Keratinocyte (primary cell): ENCODE data around the gene SLC19A1. TPM values are rescaled to one million over a fixed set of nuclear protein-coding genes. Genes with fewer than 3 reads are reported as not detected.

Experiments
- DNase-seq: peaks from one replicate; pipeline ENCODE4 v3.0.0-alpha.2; 2011; ENCODE audit warnings: low read depth, missing footprints, low spot score
- FAIRE-seq: peaks from 2 replicates; lab custom pipeline; 2011; peaks lifted over from hg19 to GRCh38; lab: Jason Lieb, UNC
- H2AFZ ChIP-seq: 2 replicates; pipeline ENCODE4 v1.6.0; 2012; ENCODE audit warnings: low read length, control low read depth, inconsistent platforms; ENCODE audit not compliant: control insufficient read depth
- H3K27ac ChIP-seq: 2 replicates; pipeline ENCODE4 v1.5.1; 2011; ENCODE audit warnings: low read length; ENCODE audit not compliant: control insufficient read depth, insufficient read depth
- H3K27me3 ChIP-seq: 3 replicates; pipeline ENCODE4 v1.6.0; 2011; ENCODE audit warnings: low read length; ENCODE audit not compliant: control insufficient read depth, insufficient read depth; ENCODE audit errors: extremely low read depth
- H3K36me3 ChIP-seq, 2 experiments: 2 replicates in 1 of 2; 3 replicates in 1 of 2; pipeline ENCODE4 v1.5.1; 2011; ENCODE audit warnings: low read length in 2 of 2, mild to moderate bottlenecking in 1 of 2; ENCODE audit not compliant: control insufficient read depth in 2 of 2, insufficient read depth in 2 of 2; ENCODE audit errors: extremely low read depth in 1 of 2
- H3K4me1 ChIP-seq: 3 replicates; pipeline ENCODE4 v1.5.1; 2011; ENCODE audit warnings: low read length; ENCODE audit not compliant: control insufficient read depth, insufficient read depth; ENCODE audit errors: extremely low read depth
- H3K4me2 ChIP-seq: 3 replicates; pipeline ENCODE4 v1.6.0; 2011; ENCODE audit warnings: low read depth, low read length; ENCODE audit not compliant: control insufficient read depth, insufficient read depth; ENCODE audit errors: extremely low read depth
- H3K4me3 ChIP-seq, 3 experiments: fragments of 200-600 bp in 1 of 3; sonication (generic) in 1 of 3; 2 replicates in 2 of 3; 3 replicates in 1 of 3; pipeline ENCODE4 v1.5.1; 2011 to 2016; ENCODE audit warnings: low read length in 3 of 3, mild to moderate bottlenecking in 3 of 3, control low read depth in 2 of 3, inconsistent platforms in 1 of 3, low read depth in 1 of 3, mixed read lengths in 1 of 3, mixed run types in 1 of 3, moderate library complexity in 1 of 3; ENCODE audit not compliant: control insufficient read depth in 2 of 3, insufficient read depth in 2 of 3; ENCODE audit errors: extremely low read depth in 1 of 3
- H3K79me2 ChIP-seq: 2 replicates; pipeline ENCODE4 v1.6.0; 2012; ENCODE audit warnings: low read length; ENCODE audit not compliant: control insufficient read depth, insufficient read depth
- H3K9ac ChIP-seq: 3 replicates; pipeline ENCODE4 v1.6.0; 2011; ENCODE audit warnings: low read length; ENCODE audit not compliant: control insufficient read depth, insufficient read depth; ENCODE audit errors: extremely low read depth
- H3K9me1 ChIP-seq: 3 replicates; pipeline ENCODE4 v1.6.0; 2011; ENCODE audit warnings: low read length; ENCODE audit not compliant: control insufficient read depth, insufficient read depth; ENCODE audit errors: extremely low read depth
- H3K9me3 ChIP-seq: 2 replicates; pipeline ENCODE4 v1.5.1; 2012; ENCODE audit warnings: low read depth, low read length; ENCODE audit not compliant: control insufficient read depth
- H4K20me1 ChIP-seq: 3 replicates; pipeline ENCODE4 v1.6.0; 2011; ENCODE audit warnings: low read length; ENCODE audit not compliant: control insufficient read depth, insufficient read depth; ENCODE audit errors: extremely low read depth
- EZH2 ChIP-seq: IDR thresholded peaks from one replicate; pipeline ENCODE4 v1.6.1; 2012; ENCODE audit warnings: inconsistent platforms, mild to moderate bottlenecking, low read length, moderate library complexity
- dilution Hi-C: fragments of 300-500 bp; cut with MboI; formaldehyde crosslinking; loops from one replicate; pipeline ENCODE4 v1.7.0; 2020; ENCODE audit warnings: low sequenced_read_pairs; ENCODE audit not compliant: extremely low pct_ligation_motif_present
- polyA plus RNA-seq, 5 experiments: library from polyadenylated mRNA; depleted of rRNA in 3 of 5; stranded (reverse) in 3 of 5; stranded (forward) in 1 of 5; unstranded in 1 of 5; fragments of >200 nt; gene quantifications; 1 replicate in 1 of 5; 2 replicates in 3 of 5; 3 replicates in 1 of 5; pipeline versions ENCODE4 v1.2.1 to v1.2.3, GENCODE V29; 2011 to 2012; ENCODE audit warnings: missing spikeins in 2 of 5, low read depth in 1 of 5, low replicate concordance in 1 of 5
- TF ChIP-seq, protein P1 (sequence below), 3 experiments: IDR thresholded peaks in 1 of 3; conservative IDR thresholded peaks in 1 of 3; optimal IDR thresholded peaks in 1 of 3; 2 replicates in 2 of 3; 3 replicates in 1 of 3; pipeline versions ENCODE3 to v1.5.1; 2011; ENCODE audit warnings: low read length in 3 of 3, mild to moderate bottlenecking in 3 of 3, moderate library complexity in 2 of 3, control low read depth in 1 of 3, inconsistent platforms in 1 of 3; ENCODE audit not compliant: insufficient read depth in 2 of 3; ENCODE audit errors: extremely low read depth in 1 of 3

SLC19A1 gene
- polyA plus RNA-seq, 1 donor (not counting 4 experiments of a cell fraction or from before 2014, with no cell fraction given) = 3.8 TPM

DNA sequence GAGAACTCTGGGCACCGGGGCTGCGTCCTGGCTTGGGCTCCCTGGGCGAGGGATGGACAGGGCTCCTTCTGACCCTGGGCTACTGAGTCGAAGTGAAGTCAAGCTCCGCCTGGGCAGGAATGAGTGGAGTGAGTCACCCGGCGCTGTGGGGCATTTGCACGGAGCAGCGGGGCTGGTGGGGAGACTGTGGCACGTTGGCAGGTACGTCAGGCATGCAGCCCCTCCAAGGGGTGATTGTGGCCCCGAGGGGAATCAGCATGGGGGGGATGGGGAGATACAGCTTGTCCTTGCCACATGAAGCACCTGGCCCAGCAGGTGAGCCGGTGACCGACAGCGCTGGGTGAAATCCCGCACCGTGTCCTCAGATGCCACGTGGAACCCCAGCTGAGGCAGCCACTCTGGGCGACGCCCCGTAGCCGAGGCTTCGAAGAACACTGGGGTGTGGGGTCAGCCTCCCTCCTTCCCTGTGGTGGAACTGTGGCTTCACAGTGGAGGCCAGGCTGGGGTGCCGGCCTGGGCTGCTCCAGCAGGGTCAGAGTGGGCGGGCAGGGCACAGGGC lies 74.9 kb downstream of the SLC19A1 start:
- no peaks in the 10 kb centered on the region for H3K9me3 ChIP-seq
- H3K9ac ChIP-seq = no peak overlapping the region
- no peak for DNase-seq
- no peaks in the 10 kb centered on the region for H3K27me3 ChIP-seq
- H3K4me1 ChIP-seq = peaks cover 31% of the 10 kb centered on the region
- H4K20me1 ChIP-seq = no peaks in the 10 kb centered on the region
- H3K4me3 ChIP-seq = no peak overlapping the region
- no peaks in the 10 kb centered on the region for H3K79me2 ChIP-seq
- H3K36me3 ChIP-seq = no peaks in the 10 kb centered on the region
- no peak for TF ChIP-seq EZH2
- TF ChIP-seq, protein P1, sequence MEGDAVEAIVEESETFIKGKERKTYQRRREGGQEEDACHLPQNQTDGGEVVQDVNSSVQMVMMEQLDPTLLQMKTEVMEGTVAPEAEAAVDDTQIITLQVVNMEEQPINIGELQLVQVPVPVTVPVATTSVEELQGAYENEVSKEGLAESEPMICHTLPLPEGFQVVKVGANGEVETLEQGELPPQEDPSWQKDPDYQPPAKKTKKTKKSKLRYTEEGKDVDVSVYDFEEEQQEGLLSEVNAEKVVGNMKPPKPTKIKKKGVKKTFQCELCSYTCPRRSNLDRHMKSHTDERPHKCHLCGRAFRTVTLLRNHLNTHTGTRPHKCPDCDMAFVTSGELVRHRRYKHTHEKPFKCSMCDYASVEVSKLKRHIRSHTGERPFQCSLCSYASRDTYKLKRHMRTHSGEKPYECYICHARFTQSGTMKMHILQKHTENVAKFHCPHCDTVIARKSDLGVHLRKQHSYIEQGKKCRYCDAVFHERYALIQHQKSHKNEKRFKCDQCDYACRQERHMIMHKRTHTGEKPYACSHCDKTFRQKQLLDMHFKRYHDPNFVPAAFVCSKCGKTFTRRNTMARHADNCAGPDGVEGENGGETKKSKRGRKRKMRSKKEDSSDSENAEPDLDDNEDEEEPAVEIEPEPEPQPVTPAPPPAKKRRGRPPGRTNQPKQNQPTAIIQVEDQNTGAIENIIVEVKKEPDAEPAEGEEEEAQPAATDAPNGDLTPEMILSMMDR (optimal IDR thresholded peaks at IDR 0.05 in 1 of 3, IDR thresholded peaks at IDR 0.05 in 1 of 3, conservative IDR thresholded peaks at IDR 0.05 in 1 of 3; ENCODE audit: extremely low read depth in 1 of 3, insufficient read depth in 2 of 3, low read length in 3 of 3) = no peak
- no peaks in the 10 kb centered on the region for H3K9me1 ChIP-seq
- no peak overlapping the region for H3K27ac ChIP-seq
- dilution Hi-C loops = no loop called here
- no peak overlapping the region for H2AFZ ChIP-seq
- no peak overlapping the region for H3K4me2 ChIP-seq
- FAIRE-seq = no peak

DNA sequence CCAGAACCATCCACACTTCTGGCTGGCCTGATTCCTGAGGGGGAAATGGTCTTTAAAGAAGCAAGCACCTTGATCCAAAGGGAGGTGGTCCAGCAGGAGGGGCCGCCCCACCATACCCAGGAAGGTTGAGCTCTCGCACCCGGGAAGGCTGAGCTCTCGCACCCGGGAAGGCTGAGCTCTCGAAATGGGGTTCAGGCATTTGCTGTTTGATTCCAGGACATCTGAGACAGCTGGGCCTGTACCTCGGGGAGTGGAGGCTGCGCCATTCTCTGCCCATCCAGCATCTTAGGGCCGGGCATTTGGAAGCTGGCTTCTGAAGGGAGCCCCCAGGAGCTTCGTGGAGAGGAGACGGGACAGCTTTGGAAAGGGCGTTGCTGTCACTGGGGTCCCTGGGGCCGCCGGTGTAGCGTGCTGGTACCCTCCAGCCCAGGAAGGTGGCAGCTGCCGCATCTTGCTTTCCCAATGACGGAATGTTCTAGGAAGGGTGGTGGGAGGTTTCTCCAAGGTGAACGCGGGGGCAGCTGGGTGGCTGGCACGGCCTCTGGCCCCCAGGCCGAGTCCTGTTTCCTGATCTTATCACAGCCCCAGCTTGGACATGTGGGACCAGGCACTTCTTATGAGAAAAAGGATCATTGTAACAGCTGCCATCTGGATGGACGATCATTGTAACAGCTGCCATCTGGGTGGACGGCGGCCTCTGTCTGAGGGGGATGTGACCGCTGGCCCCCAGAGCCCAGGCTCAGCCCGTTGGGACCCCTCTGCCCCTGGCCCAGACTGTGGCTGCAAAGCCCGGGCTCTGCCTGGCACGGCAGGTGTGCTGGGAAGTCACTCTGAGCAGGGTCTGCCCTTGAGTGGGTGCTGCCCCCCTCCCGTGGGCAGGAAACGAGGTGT lies 75.7 kb downstream of the SLC19A1 start:
- peaks cover 27% of the 10 kb centered on the region for H3K4me1 ChIP-seq
- no peaks in the 10 kb centered on the region for H3K79me2 ChIP-seq
- H3K36me3 ChIP-seq = no peaks in the 10 kb centered on the region
- no peak overlapping the region for H2AFZ ChIP-seq
- no peaks in the 10 kb centered on the region for H3K9me1 ChIP-seq
- no peak overlapping the region for H3K4me3 ChIP-seq
- H3K27ac ChIP-seq = no peak overlapping the region
- FAIRE-seq = no peak
- H3K4me2 ChIP-seq = no peak overlapping the region
- dilution Hi-C loops = no loop called here
- H4K20me1 ChIP-seq = no peaks in the 10 kb centered on the region
- H3K27me3 ChIP-seq = no peaks in the 10 kb centered on the region
- TF ChIP-seq, protein P1 (optimal IDR thresholded peaks at IDR 0.05 in 1 of 3, IDR thresholded peaks at IDR 0.05 in 1 of 3, conservative IDR thresholded peaks at IDR 0.05 in 1 of 3; ENCODE audit: extremely low read depth in 1 of 3, insufficient read depth in 2 of 3, low read length in 3 of 3) = no peak
- no peak for TF ChIP-seq EZH2
- no peak for DNase-seq
- no peak overlapping the region for H3K9ac ChIP-seq
- no peaks in the 10 kb centered on the region for H3K9me3 ChIP-seq
